Ammon's horn (tissue), 1 donor: ENCODE results near the gene CACTIN.

Experiments used
- DNase-seq: peaks from one replicate; pipeline ENCODE4 v3.0.0-alpha.2; 2016; ENCODE audit warnings: low spot score

The CACTIN gene

DNA sequence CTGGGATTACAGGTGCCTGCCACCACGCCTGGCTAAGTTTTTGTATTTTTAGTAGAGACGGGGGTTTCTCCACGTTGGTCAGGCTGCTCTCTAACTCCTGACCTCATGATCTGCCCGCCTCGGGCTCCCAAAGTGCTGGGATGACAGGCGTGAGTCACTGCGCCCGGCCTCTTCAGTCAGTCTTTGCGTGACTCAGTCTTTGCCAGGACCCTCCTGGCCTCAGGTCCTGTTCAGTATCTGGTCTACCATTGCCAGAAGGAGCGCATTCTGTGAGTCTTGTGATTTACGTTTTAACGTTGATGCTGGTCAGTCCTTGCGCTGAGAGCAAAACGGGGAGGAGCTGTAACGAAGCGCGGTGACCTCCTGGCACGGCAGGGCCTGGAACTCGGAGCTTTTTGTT is 61.5 kb downstream of the CACTIN start:
- DNase-seq = no peak

DNA sequence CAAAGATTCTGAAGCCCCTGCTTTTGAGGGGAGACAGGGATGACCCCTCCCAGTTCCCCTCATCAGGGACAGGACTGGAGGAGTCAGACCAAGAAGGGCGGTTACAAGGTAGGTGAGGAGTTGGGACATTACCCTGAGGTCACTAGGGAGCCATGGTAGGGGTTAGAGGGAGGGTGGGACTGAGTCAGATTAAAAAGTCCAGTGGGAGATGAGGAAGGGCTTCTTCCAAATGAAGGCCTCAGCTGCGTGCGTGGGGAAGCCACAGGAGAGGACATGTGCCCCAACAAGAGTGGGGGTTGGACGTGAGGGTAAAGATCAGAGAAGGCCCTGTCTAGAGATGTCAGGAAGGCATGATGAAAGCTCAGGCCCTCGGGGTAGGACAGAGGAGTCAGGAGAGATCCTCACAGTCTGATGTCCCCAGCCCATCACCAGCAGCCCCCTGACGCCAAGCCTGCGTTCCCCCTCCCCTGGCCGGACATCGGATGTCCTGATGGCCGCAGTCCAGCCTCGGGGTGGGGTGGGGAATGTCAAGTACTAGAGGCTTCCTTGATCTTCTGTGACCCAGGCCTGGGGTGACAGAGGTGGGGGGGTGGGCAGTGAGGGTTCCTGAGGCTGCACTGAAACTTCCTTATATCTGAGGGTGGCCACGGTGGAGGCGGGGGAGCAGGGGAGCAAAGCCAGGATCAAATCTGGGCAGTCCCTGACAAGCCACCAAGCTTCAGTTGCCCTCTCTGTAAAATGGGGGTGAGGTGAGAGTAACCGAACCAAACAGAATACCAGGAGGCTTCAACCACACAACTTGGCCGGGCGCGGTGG is 62.7 kb downstream of the CACTIN start:
- no peak for DNase-seq
